Loucy (cell line): ENCODE data around the gene LARP4B.

Experiments
- H2AFZ ChIP-seq: fragments of 200-600 bp; sonication (generic); 2 replicates; pipeline ENCODE4 v1.6.0; 2016; ENCODE audit warnings: antibody characterized with exemption, mild to moderate bottlenecking, low read length, moderate library complexity
- H3F3A ChIP-seq: fragments of 200-600 bp; 2 replicates; pipeline ENCODE4 v1.6.0; 2016; ENCODE audit warnings: antibody characterized with exemption, low read depth, mild to moderate bottlenecking
- H3K27me3 ChIP-seq: fragments of 200-600 bp; sonication (generic); 2 replicates; pipeline ENCODE4 v1.6.1; 2014; ENCODE audit warnings: low read length, mild to moderate bottlenecking; ENCODE audit not compliant: insufficient read depth, poor library complexity, severe bottlenecking
- H3K36me3 ChIP-seq: fragments of 200-600 bp; sonication (generic); 2 replicates; pipeline ENCODE4 v1.6.1; 2016; ENCODE audit warnings: low read length; ENCODE audit not compliant: insufficient read depth
- H3K4me1 ChIP-seq: fragments of 200-600 bp; sonication (generic); 2 replicates; pipeline ENCODE4 v1.5.1; 2014; ENCODE audit warnings: low read length, mild to moderate bottlenecking; ENCODE audit not compliant: insufficient read depth, poor library complexity, severe bottlenecking
- H3K4me2 ChIP-seq: fragments of 200-600 bp; sonication (generic); 2 replicates; pipeline ENCODE4 v1.6.0; 2014; ENCODE audit warnings: antibody characterized with exemption, low read length, low read depth, mild to moderate bottlenecking; ENCODE audit not compliant: poor library complexity, severe bottlenecking
- H3K4me3 ChIP-seq: fragments of 200-600 bp; sonication (generic); 2 replicates; pipeline ENCODE4 v1.5.1; 2014; ENCODE audit warnings: low read length, mild to moderate bottlenecking, mixed read lengths; ENCODE audit not compliant: poor library complexity, severe bottlenecking
- H3K79me2 ChIP-seq: fragments of 200-600 bp; sonication (generic); 2 replicates; pipeline ENCODE4 v1.6.1; 2014; ENCODE audit warnings: low read length; ENCODE audit not compliant: insufficient read depth
- H3K9ac ChIP-seq: fragments of 200-600 bp; sonication (generic); 2 replicates; pipeline ENCODE4 v1.6.0; 2014; ENCODE audit warnings: mild to moderate bottlenecking, low read depth, low read length, moderate library complexity; ENCODE audit not compliant: poor library complexity, severe bottlenecking
- H3K9me2 ChIP-seq: fragments of 200-600 bp; sonication (generic); replicated peaks from 2 replicates; pipeline ENCODE4 v1.6.1; 2016; ENCODE audit warnings: low read depth, low read length, mixed read lengths
- H3K9me3 ChIP-seq: fragments of 200-600 bp; sonication (generic); 2 replicates; pipeline ENCODE4 v1.6.1; 2014; ENCODE audit warnings: mild to moderate bottlenecking, antibody characterized with exemption, low read length, low read depth; ENCODE audit not compliant: insufficient read depth
- H4K20me1 ChIP-seq: fragments of 200-600 bp; sonication (generic); 2 replicates; pipeline ENCODE4 v1.6.0; 2014; ENCODE audit warnings: antibody characterized with exemption, low read length, mild to moderate bottlenecking; ENCODE audit not compliant: insufficient read depth, poor library complexity, severe bottlenecking
- EZH2phosphoT487 ChIP-seq: fragments of 200-600 bp; IDR thresholded peaks from 2 replicates; pipeline ENCODE4 v1.6.1; 2018; ENCODE audit warnings: antibody characterized with exemption, mild to moderate bottlenecking, moderate library complexity, borderline replicate concordance
- TF ChIP-seq, protein P1 (sequence below): fragments of 200-600 bp; sonication (generic); conservative IDR thresholded peaks from 2 replicates; pipeline ENCODE4 v1.5.1; 2014; ENCODE audit warnings: mild to moderate bottlenecking, antibody characterized with exemption, low read length

LARP4B gene

DNA sequence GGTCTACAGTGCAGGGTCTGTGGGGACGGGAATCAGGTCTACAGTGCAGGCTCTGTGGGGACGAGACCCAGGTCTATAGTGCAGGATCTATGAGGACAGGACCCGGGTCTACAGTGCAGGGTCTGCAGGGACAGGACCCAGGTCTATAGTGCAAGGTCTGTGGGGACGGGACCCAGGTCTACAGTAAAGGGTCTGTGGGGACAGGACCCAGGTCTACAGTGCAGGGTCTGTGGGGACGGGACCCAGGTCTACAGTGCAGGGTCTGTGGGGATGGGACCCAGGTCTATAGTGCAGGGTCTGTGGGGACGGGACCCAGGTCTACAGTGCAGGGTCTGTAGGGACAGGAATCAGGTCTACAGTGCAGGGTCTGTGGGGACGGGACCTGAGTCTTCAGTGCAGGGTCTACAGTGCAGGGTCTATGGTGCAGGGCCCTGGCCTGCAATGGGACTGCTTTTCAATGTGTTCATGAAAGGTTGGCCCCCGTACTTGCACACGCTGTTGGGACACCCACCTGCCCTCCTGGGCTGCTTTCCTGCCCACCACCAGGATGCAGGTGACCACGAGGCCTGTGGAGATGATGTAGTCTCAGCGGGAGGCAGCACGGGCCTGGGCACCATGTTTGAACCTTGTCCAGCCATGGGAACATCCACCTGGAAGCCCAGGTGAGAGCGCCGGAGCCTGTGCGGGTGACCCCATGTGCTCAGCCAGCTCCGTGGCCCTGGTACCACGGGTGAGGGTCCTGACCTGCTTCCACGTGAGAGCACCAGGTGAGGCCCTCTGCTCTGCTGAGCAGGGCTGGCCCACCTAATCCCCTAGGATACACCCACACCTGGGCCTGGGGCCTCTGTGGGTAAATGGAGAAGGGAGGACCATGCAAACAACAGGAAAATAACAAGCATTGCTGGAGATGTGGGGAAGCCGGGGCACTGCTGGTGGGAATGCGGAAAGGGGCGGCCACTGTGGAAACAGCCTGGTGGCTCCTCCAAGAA lies 150.7 kb downstream of the LARP4B start:
- Histone ChIP-seq H3F3A (no peaks in the 10 kb centered on the region), H3K9me2 (no peaks in the 10 kb centered on the region), H3K4me1 (no peaks in the 10 kb centered on the region), H3K4me3 (no peak overlapping the region), H4K20me1 (no peaks in the 10 kb centered on the region), H3K36me3 (no peaks in the 10 kb centered on the region), H3K4me2 (no peak overlapping the region), H3K9me3 (no peaks in the 10 kb centered on the region; the same call in 1 of the 2 replicates), H3K9ac (no peak overlapping the region), H2AFZ (no peak overlapping the region), H3K79me2 (no peaks in the 10 kb centered on the region), H3K27me3 (no peaks in the 10 kb centered on the region)
- TF ChIP-seq, protein P1, sequence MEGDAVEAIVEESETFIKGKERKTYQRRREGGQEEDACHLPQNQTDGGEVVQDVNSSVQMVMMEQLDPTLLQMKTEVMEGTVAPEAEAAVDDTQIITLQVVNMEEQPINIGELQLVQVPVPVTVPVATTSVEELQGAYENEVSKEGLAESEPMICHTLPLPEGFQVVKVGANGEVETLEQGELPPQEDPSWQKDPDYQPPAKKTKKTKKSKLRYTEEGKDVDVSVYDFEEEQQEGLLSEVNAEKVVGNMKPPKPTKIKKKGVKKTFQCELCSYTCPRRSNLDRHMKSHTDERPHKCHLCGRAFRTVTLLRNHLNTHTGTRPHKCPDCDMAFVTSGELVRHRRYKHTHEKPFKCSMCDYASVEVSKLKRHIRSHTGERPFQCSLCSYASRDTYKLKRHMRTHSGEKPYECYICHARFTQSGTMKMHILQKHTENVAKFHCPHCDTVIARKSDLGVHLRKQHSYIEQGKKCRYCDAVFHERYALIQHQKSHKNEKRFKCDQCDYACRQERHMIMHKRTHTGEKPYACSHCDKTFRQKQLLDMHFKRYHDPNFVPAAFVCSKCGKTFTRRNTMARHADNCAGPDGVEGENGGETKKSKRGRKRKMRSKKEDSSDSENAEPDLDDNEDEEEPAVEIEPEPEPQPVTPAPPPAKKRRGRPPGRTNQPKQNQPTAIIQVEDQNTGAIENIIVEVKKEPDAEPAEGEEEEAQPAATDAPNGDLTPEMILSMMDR = no peak
- TF ChIP-seq EZH2phosphoT487 = no peak

DNA sequence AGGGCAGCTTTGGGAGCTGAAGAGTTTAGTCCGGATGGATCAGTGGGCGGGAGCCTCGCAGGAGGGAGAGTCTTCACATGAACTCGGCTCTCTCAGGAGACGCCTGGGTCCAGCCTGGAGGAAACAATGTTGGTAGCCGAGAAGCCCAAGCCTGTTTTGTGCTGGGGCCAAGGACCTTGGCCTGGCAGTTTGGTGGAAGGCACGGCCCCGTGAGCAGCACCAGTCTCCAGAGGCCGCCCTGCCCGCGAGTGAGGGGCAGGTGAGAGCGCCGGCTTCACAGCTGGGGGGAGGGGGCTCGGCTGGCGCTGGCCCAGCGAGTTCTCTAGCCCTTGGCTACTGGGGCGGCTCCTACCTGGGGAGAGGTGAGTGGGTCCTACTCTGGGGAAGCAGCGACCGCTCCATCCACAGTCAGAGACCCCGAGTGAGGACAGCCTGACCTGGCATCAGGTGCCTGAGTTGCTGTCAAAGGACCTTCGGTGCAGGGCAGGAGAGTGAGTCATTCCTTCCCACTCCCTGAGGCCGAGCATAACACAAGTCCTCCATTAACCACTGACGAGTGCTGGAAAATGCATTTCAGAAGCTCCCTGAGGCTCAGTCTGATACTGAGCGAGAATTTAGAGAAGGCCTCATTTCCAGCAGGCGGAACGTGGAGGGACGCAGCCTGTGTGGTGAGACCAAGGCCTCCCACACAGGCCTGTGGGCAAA lies 152.7 kb downstream of the LARP4B start:
- Histone ChIP-seq H3K4me1 (no peaks in the 10 kb centered on the region), H3K9ac (no peak overlapping the region), H3K9me2 (no peaks in the 10 kb centered on the region), H3K9me3 (no peaks in the 10 kb centered on the region; the same call in 1 of the 2 replicates), H2AFZ (no peak overlapping the region), H3K4me3 (no peak overlapping the region), H3K36me3 (no peaks in the 10 kb centered on the region), H3F3A (no peaks in the 10 kb centered on the region), H3K4me2 (no peak overlapping the region), H3K27me3 (no peaks in the 10 kb centered on the region), H4K20me1 (no peaks in the 10 kb centered on the region), H3K79me2 (no peaks in the 10 kb centered on the region)
- no peak for TF ChIP-seq EZH2phosphoT487
- TF ChIP-seq, protein P1 = no peak

DNA sequence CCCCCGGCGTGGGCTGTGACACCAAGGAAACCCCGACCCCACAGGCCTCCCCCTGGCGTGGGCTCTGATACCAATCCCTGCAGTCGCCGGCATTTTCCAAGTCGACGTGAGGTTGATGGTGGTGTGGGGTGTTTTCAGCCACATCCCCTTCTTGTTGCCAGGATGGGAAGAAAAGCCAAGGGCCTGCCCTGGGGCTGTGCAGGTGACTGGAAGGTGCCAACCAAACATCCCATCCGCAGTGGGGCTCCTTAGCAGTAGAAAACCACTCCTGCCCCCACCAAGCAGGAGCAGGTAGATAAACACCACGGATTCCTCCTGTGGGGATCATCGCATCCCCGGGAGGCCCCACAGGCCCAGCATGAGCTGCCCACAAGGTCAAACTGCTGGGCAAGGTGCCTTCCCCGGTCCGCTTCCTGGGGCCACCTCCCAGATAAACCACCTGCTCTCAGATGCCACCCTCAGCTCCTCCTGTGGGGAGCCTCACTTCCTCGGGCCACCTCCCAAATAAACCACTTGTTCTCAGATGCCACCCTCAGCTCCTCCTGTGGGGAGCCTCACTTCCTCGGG lies 153.5 kb downstream of the LARP4B start:
- Histone ChIP-seq H3K36me3 (no peaks in the 10 kb centered on the region), H3K4me2 (no peak overlapping the region), H3K4me1 (no peaks in the 10 kb centered on the region), H3K9me2 (no peaks in the 10 kb centered on the region), H3K9me3 (no peaks in the 10 kb centered on the region; the same call in 1 of the 2 replicates), H3F3A (no peaks in the 10 kb centered on the region), H3K4me3 (no peak overlapping the region), H4K20me1 (no peaks in the 10 kb centered on the region), H3K27me3 (no peaks in the 10 kb centered on the region), H3K79me2 (no peaks in the 10 kb centered on the region), H3K9ac (no peak overlapping the region), H2AFZ (no peak overlapping the region)
- no peak for TF ChIP-seq EZH2phosphoT487
- TF ChIP-seq, protein P1 = no peak
